ENCODE results near the gene TRIO. TPM values are rescaled to one million over a fixed set of nuclear protein-coding genes. Genes with fewer than 3 reads are reported as not detected.

TRIO gene
- polyA plus RNA-seq, 1 donor (not counting 4 experiments of a cell fraction or from before 2014, with no cell fraction given), result 57.2 TPM

GRCh38 chr5:14296533-14297331 is 153.6 kb downstream of the TRIO start:
- Histone ChIP-seq H3K9ac (ENCODE audit: control insufficient read depth, extremely low read depth, insufficient read depth, low read length) (no peak overlapping the region), H3K9me3 (ENCODE audit: control insufficient read depth, low read depth, low read length) (no peaks in the 10 kb centered on the region), H3K79me2 (ENCODE audit: control insufficient read depth, insufficient read depth, low read length) (peaks cover 48% of the 10 kb centered on the region), H3K27ac (ENCODE audit: control insufficient read depth, insufficient read depth, low read length) (peak overlapping the region; percentile 23), H3K36me3 (ENCODE audit: control insufficient read depth in 2 of 2, extremely low read depth in 1 of 2, insufficient read depth in 2 of 2, low read length in 2 of 2) (peaks cover 36 to 41% of the 10 kb centered on the region in 2 experiments), H4K20me1 (ENCODE audit: control insufficient read depth, extremely low read depth, insufficient read depth, low read length) (no peaks in the 10 kb centered on the region), H3K4me3 (ENCODE audit: control insufficient read depth in 2 of 3, extremely low read depth in 1 of 3, insufficient read depth in 2 of 3, low read depth in 1 of 3, low read length in 3 of 3) (no peak overlapping the region), H3K9me1 (ENCODE audit: control insufficient read depth, extremely low read depth, insufficient read depth, low read length) (no peaks in the 10 kb centered on the region), H3K4me2 (ENCODE audit: control insufficient read depth, extremely low read depth, insufficient read depth, low read depth, low read length) (no peak overlapping the region), H2AFZ (ENCODE audit: control insufficient read depth, low read length) (no peak overlapping the region), H3K27me3 (ENCODE audit: control insufficient read depth, extremely low read depth, insufficient read depth, low read length) (no peaks in the 10 kb centered on the region), H3K4me1 (ENCODE audit: control insufficient read depth, extremely low read depth, insufficient read depth, low read length) (peaks cover 38% of the 10 kb centered on the region)
- no peak for FAIRE-seq
- dilution Hi-C loops (cut with MboI; ENCODE audit: extremely low pct_ligation_motif_present, low sequenced_read_pairs), result no loop called here
- no peak for DNase-seq (ENCODE audit: low read depth, low spot score)
- TF ChIP-seq CTCF (optimal IDR thresholded peaks at IDR 0.05 in 1 of 3, IDR thresholded peaks at IDR 0.05 in 1 of 3, conservative IDR thresholded peaks at IDR 0.05 in 1 of 3; ENCODE audit: extremely low read depth in 1 of 3, insufficient read depth in 2 of 3, low read length in 3 of 3), result no peak
- no peak for TF ChIP-seq EZH2 (IDR thresholded peaks at IDR 0.05; ENCODE audit: low read length)

GRCh38 chr5:14297697-14298096 is 154.6 kb downstream of the TRIO start:
- Histone ChIP-seq H3K27ac (ENCODE audit: control insufficient read depth, insufficient read depth, low read length) (peak overlapping the region; percentile 52), H3K27me3 (ENCODE audit: control insufficient read depth, extremely low read depth, insufficient read depth, low read length) (no peaks in the 10 kb centered on the region), H3K9me3 (ENCODE audit: control insufficient read depth, low read depth, low read length) (no peaks in the 10 kb centered on the region), H2AFZ (ENCODE audit: control insufficient read depth, low read length) (no peak overlapping the region), H3K9ac (ENCODE audit: control insufficient read depth, extremely low read depth, insufficient read depth, low read length) (no peak overlapping the region), H3K9me1 (ENCODE audit: control insufficient read depth, extremely low read depth, insufficient read depth, low read length) (no peaks in the 10 kb centered on the region), H3K79me2 (ENCODE audit: control insufficient read depth, insufficient read depth, low read length) (peaks cover 54% of the 10 kb centered on the region), H4K20me1 (ENCODE audit: control insufficient read depth, extremely low read depth, insufficient read depth, low read length) (no peaks in the 10 kb centered on the region), H3K4me1 (ENCODE audit: control insufficient read depth, extremely low read depth, insufficient read depth, low read length) (peaks cover 38% of the 10 kb centered on the region), H3K4me2 (ENCODE audit: control insufficient read depth, extremely low read depth, insufficient read depth, low read depth, low read length) (peak overlapping the region; percentile 63), H3K4me3 (ENCODE audit: control insufficient read depth in 2 of 3, extremely low read depth in 1 of 3, insufficient read depth in 2 of 3, low read depth in 1 of 3, low read length in 3 of 3) (peak overlapping the region in 2 of 3 experiments; percentile 12 to 22), H3K36me3 (ENCODE audit: control insufficient read depth in 2 of 2, extremely low read depth in 1 of 2, insufficient read depth in 2 of 2, low read length in 2 of 2) (peaks cover 35 to 37% of the 10 kb centered on the region in 2 experiments)
- dilution Hi-C loops (cut with MboI; ENCODE audit: extremely low pct_ligation_motif_present, low sequenced_read_pairs), result no loop called here
- DNase-seq (ENCODE audit: low read depth, low spot score), result no peak
- no peak for FAIRE-seq
- no peak for TF ChIP-seq CTCF (optimal IDR thresholded peaks at IDR 0.05 in 1 of 3, IDR thresholded peaks at IDR 0.05 in 1 of 3, conservative IDR thresholded peaks at IDR 0.05 in 1 of 3; ENCODE audit: extremely low read depth in 1 of 3, insufficient read depth in 2 of 3, low read length in 3 of 3)
- no peak for TF ChIP-seq EZH2 (IDR thresholded peaks at IDR 0.05; ENCODE audit: low read length)

Data from keratinocyte (primary cell).